Keratinocyte (primary cell): Measurements from ENCODE around the gene CHSY1. TPM values are rescaled to one million over a fixed set of nuclear protein-coding genes. Genes with fewer than 3 reads are reported as not detected.

Source experiments
- DNase-seq: peaks from one replicate; pipeline ENCODE4 v3.0.0-alpha.2; 2011; ENCODE audit warnings: low read depth, missing footprints, low spot score
- FAIRE-seq: peaks from 2 replicates; lab custom pipeline; 2011; peaks lifted over from hg19 to GRCh38; lab: Jason Lieb, UNC
- H2AFZ ChIP-seq: 2 replicates; pipeline ENCODE4 v1.6.0; 2012; ENCODE audit warnings: low read length, control low read depth, inconsistent platforms; ENCODE audit not compliant: control insufficient read depth
- H3K27ac ChIP-seq: 2 replicates; pipeline ENCODE4 v1.5.1; 2011; ENCODE audit warnings: low read length; ENCODE audit not compliant: control insufficient read depth, insufficient read depth
- H3K27me3 ChIP-seq: 3 replicates; pipeline ENCODE4 v1.6.0; 2011; ENCODE audit warnings: low read length; ENCODE audit not compliant: control insufficient read depth, insufficient read depth; ENCODE audit errors: extremely low read depth
- H3K36me3 ChIP-seq, 2 experiments: 2 replicates in 1 of 2; 3 replicates in 1 of 2; pipeline ENCODE4 v1.5.1; 2011; ENCODE audit warnings: low read length in 2 of 2, mild to moderate bottlenecking in 1 of 2; ENCODE audit not compliant: control insufficient read depth in 2 of 2, insufficient read depth in 2 of 2; ENCODE audit errors: extremely low read depth in 1 of 2
- H3K4me1 ChIP-seq: 3 replicates; pipeline ENCODE4 v1.5.1; 2011; ENCODE audit warnings: low read length; ENCODE audit not compliant: control insufficient read depth, insufficient read depth; ENCODE audit errors: extremely low read depth
- H3K4me2 ChIP-seq: 3 replicates; pipeline ENCODE4 v1.6.0; 2011; ENCODE audit warnings: low read depth, low read length; ENCODE audit not compliant: control insufficient read depth, insufficient read depth; ENCODE audit errors: extremely low read depth
- H3K4me3 ChIP-seq, 3 experiments: fragments of 200-600 bp in 1 of 3; sonication (generic) in 1 of 3; 2 replicates in 2 of 3; 3 replicates in 1 of 3; pipeline ENCODE4 v1.5.1; 2011 to 2016; ENCODE audit warnings: low read length in 3 of 3, mild to moderate bottlenecking in 3 of 3, control low read depth in 2 of 3, inconsistent platforms in 1 of 3, low read depth in 1 of 3, mixed read lengths in 1 of 3, mixed run types in 1 of 3, moderate library complexity in 1 of 3; ENCODE audit not compliant: control insufficient read depth in 2 of 3, insufficient read depth in 2 of 3; ENCODE audit errors: extremely low read depth in 1 of 3
- H3K79me2 ChIP-seq: 2 replicates; pipeline ENCODE4 v1.6.0; 2012; ENCODE audit warnings: low read length; ENCODE audit not compliant: control insufficient read depth, insufficient read depth
- H3K9ac ChIP-seq: 3 replicates; pipeline ENCODE4 v1.6.0; 2011; ENCODE audit warnings: low read length; ENCODE audit not compliant: control insufficient read depth, insufficient read depth; ENCODE audit errors: extremely low read depth
- H3K9me1 ChIP-seq: 3 replicates; pipeline ENCODE4 v1.6.0; 2011; ENCODE audit warnings: low read length; ENCODE audit not compliant: control insufficient read depth, insufficient read depth; ENCODE audit errors: extremely low read depth
- H3K9me3 ChIP-seq: 2 replicates; pipeline ENCODE4 v1.5.1; 2012; ENCODE audit warnings: low read depth, low read length; ENCODE audit not compliant: control insufficient read depth
- H4K20me1 ChIP-seq: 3 replicates; pipeline ENCODE4 v1.6.0; 2011; ENCODE audit warnings: low read length; ENCODE audit not compliant: control insufficient read depth, insufficient read depth; ENCODE audit errors: extremely low read depth
- CTCF ChIP-seq, 3 experiments: IDR thresholded peaks in 1 of 3; conservative IDR thresholded peaks in 1 of 3; optimal IDR thresholded peaks in 1 of 3; 2 replicates in 2 of 3; 3 replicates in 1 of 3; pipeline versions ENCODE3 to v1.5.1; 2011; ENCODE audit warnings: low read length in 3 of 3, mild to moderate bottlenecking in 3 of 3, moderate library complexity in 2 of 3, control low read depth in 1 of 3, inconsistent platforms in 1 of 3; ENCODE audit not compliant: insufficient read depth in 2 of 3; ENCODE audit errors: extremely low read depth in 1 of 3
- EZH2 ChIP-seq: IDR thresholded peaks from one replicate; pipeline ENCODE4 v1.6.1; 2012; ENCODE audit warnings: inconsistent platforms, mild to moderate bottlenecking, low read length, moderate library complexity
- dilution Hi-C: fragments of 300-500 bp; cut with MboI; formaldehyde crosslinking; loops from one replicate; pipeline ENCODE4 v1.7.0; 2020; ENCODE audit warnings: low sequenced_read_pairs; ENCODE audit not compliant: extremely low pct_ligation_motif_present
- polyA plus RNA-seq, 5 experiments: library from polyadenylated mRNA; depleted of rRNA in 3 of 5; stranded (reverse) in 3 of 5; stranded (forward) in 1 of 5; unstranded in 1 of 5; fragments of >200 nt; gene quantifications; 1 replicate in 1 of 5; 2 replicates in 3 of 5; 3 replicates in 1 of 5; pipeline versions ENCODE4 v1.2.1 to v1.2.3, GENCODE V29; 2011 to 2012; ENCODE audit warnings: missing spikeins in 2 of 5, low read depth in 1 of 5, low replicate concordance in 1 of 5

CHSY1 gene
- polyA plus RNA-seq, 1 donor (not counting 4 experiments of a cell fraction or from before 2014, with no cell fraction given) = 27.0 TPM

- Histone ChIP-seq H3K36me3 (peaks cover 0 to 2% of the 10 kb centered on the region in 2 experiments), H3K9ac (no peak overlapping the region), H3K4me1 (peaks cover 68% of the 10 kb centered on the region), H3K4me3 (no peak overlapping the region), H3K27me3 (no peaks in the 10 kb centered on the region), H2AFZ (no peak overlapping the region), H3K4me2 (peak overlapping the region; percentile 48), H4K20me1 (peaks cover 3% of the 10 kb centered on the region), H3K79me2 (peaks cover 93% of the 10 kb centered on the region), H3K9me3 (no peaks in the 10 kb centered on the region), H3K27ac (peak overlapping the region; percentile 47), H3K9me1 (no peaks in the 10 kb centered on the region)
- dilution Hi-C loops = no loop called here
- FAIRE-seq (no peak), DNase-seq (no peak)
- TF ChIP-seq CTCF (optimal IDR thresholded peaks at IDR 0.05 in 1 of 3, IDR thresholded peaks at IDR 0.05 in 1 of 3, conservative IDR thresholded peaks at IDR 0.05 in 1 of 3; ENCODE audit: extremely low read depth in 1 of 3, insufficient read depth in 2 of 3, low read length in 3 of 3) = no peak
- no peak for TF ChIP-seq EZH2
Measured at GRCh38 chr15:101211897-101212296, 40.0 kb downstream of the CHSY1 start.

GRCh38 chr15:101210466-101210865 is 41.4 kb downstream of the CHSY1 start:
- H3K4me2 ChIP-seq = no peak overlapping the region
- FAIRE-seq (no peak), DNase-seq (no peak)
- H3K4me1 ChIP-seq = peaks cover 66% of the 10 kb centered on the region
- no peak overlapping the region for H3K27ac ChIP-seq
- no peak overlapping the region for H3K9ac ChIP-seq
- no peak for TF ChIP-seq EZH2
- TF ChIP-seq CTCF (optimal IDR thresholded peaks at IDR 0.05 in 1 of 3, IDR thresholded peaks at IDR 0.05 in 1 of 3, conservative IDR thresholded peaks at IDR 0.05 in 1 of 3; ENCODE audit: extremely low read depth in 1 of 3, insufficient read depth in 2 of 3, low read length in 3 of 3) = no peak
- dilution Hi-C loops = no loop called here
- no peaks in the 10 kb centered on the region for H3K9me1 ChIP-seq
- peaks cover 3% of the 10 kb centered on the region for H4K20me1 ChIP-seq
- H3K9me3 ChIP-seq = no peaks in the 10 kb centered on the region
- no peaks in the 10 kb centered on the region for H3K27me3 ChIP-seq
- no peak overlapping the region for H2AFZ ChIP-seq
- no peak overlapping the region for H3K4me3 ChIP-seq
- peaks cover 97% of the 10 kb centered on the region for H3K79me2 ChIP-seq
- peaks cover 0 to 2% of the 10 kb centered on the region in 2 experiments for H3K36me3 ChIP-seq
